H9 (cell line): ENCODE results near the gene IQSEC1. TPM values are rescaled to one million over a fixed set of nuclear protein-coding genes. Genes with fewer than 3 reads are reported as not detected.

Experiments
- DNase-seq: peaks from one replicate; pipeline ENCODE4 v3.0.0-alpha.2; 2017
- H2AFZ ChIP-seq: one replicate; pipeline ENCODE4 v1.6.1; 2013; ENCODE audit warnings: mild to moderate bottlenecking, low read length, control low read depth, moderate library complexity
- H2AK5ac ChIP-seq: 2 replicates; pipeline ENCODE4 v1.6.1; 2013; ENCODE audit warnings: low read length, control low read depth, mixed read lengths; ENCODE audit not compliant: insufficient read length
- H2BK120ac ChIP-seq: one replicate; pipeline ENCODE4 v1.6.1; 2013; ENCODE audit warnings: low read depth, mild to moderate bottlenecking, low read length, control low read depth, inconsistent platforms; ENCODE audit not compliant: poor library complexity, severe bottlenecking
- H2BK12ac ChIP-seq: 2 replicates; pipeline ENCODE4 v1.6.1; 2013; ENCODE audit warnings: low read length, control low read depth, mixed read lengths, low read depth; ENCODE audit not compliant: insufficient read length
- H2BK15ac ChIP-seq: 2 replicates; pipeline ENCODE4 v1.6.1; 2013; ENCODE audit warnings: low read depth, low read length, control low read depth
- H2BK20ac ChIP-seq: one replicate; pipeline ENCODE4 v1.6.1; 2013; ENCODE audit warnings: low read depth, mild to moderate bottlenecking, low read length, control low read depth, inconsistent platforms; ENCODE audit not compliant: poor library complexity, severe bottlenecking
- H2BK5ac ChIP-seq: 2 replicates; pipeline ENCODE4 v1.6.1; 2013; ENCODE audit warnings: low read length, control low read depth, mixed read lengths; ENCODE audit not compliant: insufficient read length
- H3K14ac ChIP-seq: 2 replicates; pipeline ENCODE4 v1.6.1; 2013; ENCODE audit warnings: low read length, control low read depth; ENCODE audit not compliant: insufficient read depth
- H3K18ac ChIP-seq: 2 replicates; pipeline ENCODE4 v1.6.1; 2013; ENCODE audit warnings: low read depth, mild to moderate bottlenecking, mixed read lengths, low read length, control low read depth; ENCODE audit not compliant: insufficient read length
- H3K23ac ChIP-seq: 2 replicates; pipeline ENCODE4 v1.6.1; 2013; ENCODE audit warnings: low read length, control low read depth, mixed read lengths, low read depth; ENCODE audit not compliant: insufficient read length
- H3K23me2 ChIP-seq: 2 replicates; pipeline ENCODE4 v1.6.1; 2013; ENCODE audit warnings: low read depth, mild to moderate bottlenecking, mixed read lengths, low read length, control low read depth; ENCODE audit not compliant: insufficient read length, poor library complexity, severe bottlenecking
- H3K27ac ChIP-seq: 2 replicates; pipeline ENCODE4 v1.5.1; 2013; ENCODE audit warnings: low read length, control low read depth, mixed read lengths, low read depth; ENCODE audit not compliant: insufficient read length
- H3K27me3 ChIP-seq: 2 replicates; pipeline ENCODE4 v1.6.1; 2013; ENCODE audit warnings: low read length, control low read depth, inconsistent platforms; ENCODE audit not compliant: insufficient read depth
- H3K4ac ChIP-seq: 2 replicates; pipeline ENCODE4 v1.6.1; 2013; ENCODE audit warnings: low read depth, mild to moderate bottlenecking, control low read depth, inconsistent platforms, low read length, moderate library complexity
- H3K4me1 ChIP-seq: 2 replicates; pipeline ENCODE4 v1.6.1; 2013; ENCODE audit warnings: low read length, control low read depth, inconsistent platforms; ENCODE audit not compliant: insufficient read depth
- H3K4me2 ChIP-seq: 2 replicates; pipeline ENCODE4 v1.6.1; 2013; ENCODE audit warnings: low read length, control low read depth, mixed read lengths; ENCODE audit not compliant: insufficient read length, insufficient read depth
- H3K56ac ChIP-seq: 2 replicates; pipeline ENCODE4 v1.6.1; 2013; ENCODE audit warnings: low read depth, mild to moderate bottlenecking, mixed read lengths, low read length, control low read depth; ENCODE audit not compliant: insufficient read length
- H3K79me1 ChIP-seq: 2 replicates; pipeline ENCODE4 v1.6.1; 2013; ENCODE audit warnings: low read depth, mild to moderate bottlenecking, moderate library complexity, low read length, control low read depth, inconsistent platforms; ENCODE audit not compliant: insufficient read depth, poor library complexity, severe bottlenecking
- H3K79me2 ChIP-seq: 2 replicates; pipeline ENCODE4 v1.6.1; 2013; ENCODE audit warnings: low read length, control low read depth, inconsistent platforms; ENCODE audit not compliant: insufficient read depth
- H3K9ac ChIP-seq: 2 replicates; pipeline ENCODE4 v1.6.1; 2013; ENCODE audit warnings: low read length, control low read depth, mixed read lengths; ENCODE audit not compliant: insufficient read length; ENCODE audit errors: extremely low read depth
- H3K9me3 ChIP-seq: one replicate; pipeline ENCODE4 v1.6.1; 2013; ENCODE audit warnings: low read depth, low read length, inconsistent platforms; ENCODE audit not compliant: control insufficient read depth
- H3T11ph ChIP-seq: one replicate; pipeline ENCODE4 v1.6.1; 2013; ENCODE audit warnings: mild to moderate bottlenecking, low read length, control low read depth, inconsistent platforms
- H4K20me1 ChIP-seq: one replicate; pipeline ENCODE4 v1.6.1; 2013; ENCODE audit not compliant: control insufficient read depth, insufficient read length, insufficient read depth
- H4K5ac ChIP-seq: 2 replicates; pipeline ENCODE4 v1.6.1; 2013; ENCODE audit warnings: low read depth, mild to moderate bottlenecking, mixed read lengths, low read length, control low read depth; ENCODE audit not compliant: insufficient read length
- H4K8ac ChIP-seq: replicated peaks from 2 replicates; pipeline ENCODE4 v1.6.1; 2013; ENCODE audit warnings: low read length, control low read depth, mixed read lengths, low read depth; ENCODE audit not compliant: insufficient read length
- H4K91ac ChIP-seq: 2 replicates; pipeline ENCODE4 v1.6.1; 2013; ENCODE audit warnings: low read depth, mild to moderate bottlenecking, moderate library complexity, mixed read lengths, low read length, control low read depth; ENCODE audit not compliant: insufficient read length
- H3K27ac Mint-ChIP-seq, 3 experiments: 2 replicates in 2 of 3; 3 replicates in 1 of 3; pipeline ENCODE4 v1.8.0; 2020 to 2021; ENCODE audit warnings: mixed read lengths in 3 of 3, mild to moderate bottlenecking in 1 of 3, moderate library complexity in 1 of 3
- H3K27me3 Mint-ChIP-seq: 2 replicates; pipeline ENCODE4 v1.8.0; 2021; ENCODE audit warnings: low read depth, mild to moderate bottlenecking, moderate library complexity, mixed read lengths
- H3K36me3 Mint-ChIP-seq, 3 experiments: 2 replicates in 2 of 3; 3 replicates in 1 of 3; pipeline ENCODE4 v1.8.0; 2020 to 2021; ENCODE audit warnings: low read depth in 3 of 3, mixed read lengths in 3 of 3; ENCODE audit not compliant: insufficient read depth in 1 of 3
- H3K4me1 Mint-ChIP-seq, 2 experiments: 2 replicates each; pipeline ENCODE4 v1.8.0; 2020; ENCODE audit warnings: mixed read lengths in 2 of 2
- H3K4me3 Mint-ChIP-seq, 2 experiments: 2 replicates in 1 of 2; 3 replicates in 1 of 2; pipeline ENCODE4 v1.8.0; 2020 to 2021; ENCODE audit warnings: mild to moderate bottlenecking in 2 of 2, mixed read lengths in 2 of 2, moderate library complexity in 1 of 2
- H3K9me3 Mint-ChIP-seq, 2 experiments: 2 replicates in 1 of 2; 3 replicates in 1 of 2; pipeline ENCODE4 v1.8.0; 2020; ENCODE audit warnings: mild to moderate bottlenecking in 2 of 2, mixed read lengths in 2 of 2, moderate library complexity in 1 of 2
- CTCF ChIP-seq: fragments of 200-600 bp; sonication (generic); conservative IDR thresholded peaks from 3 replicates; pipeline ENCODE4 v1.8.0; 2021; ENCODE audit warnings: antibody characterized with exemption, mild to moderate bottlenecking
- WGBS: extraction: QIAGEN DNeasy Blood & Tissue Kit; methylation state at CpG from one replicate; pipeline ENCODE4 v1.1.7; 2013; ENCODE audit warnings: missing lambda C conversion rate, low lambda C conversion rate, mixed read lengths; ENCODE audit not compliant: insufficient read length; ENCODE audit errors: extremely low coverage; 5-methylcytosine and 5-hydroxymethylcytosine counted together
- total RNA-seq: library from RNA; stranded (reverse); gene quantifications from 2 replicates; pipeline ENCODE4 v1.2.1, GENCODE V29; 2021

The IQSEC1 gene
- total RNA-seq, 1 experiment from 2014 or later = 19.1 TPM

GRCh38 chr3:12972043-12972442, 101.2 kb downstream of the IQSEC1 start:
- H3K27ac Mint-ChIP-seq = no peak overlapping the region
- Histone ChIP-seq H3K27me3 (no peaks in the 10 kb centered on the region), H3K9ac (no peak overlapping the region), H3K9me3 (no peaks in the 10 kb centered on the region), H2AFZ (no peak overlapping the region), H2AK5ac (no peak overlapping the region), H2BK120ac (no peak overlapping the region), H3K23ac (no peak overlapping the region), H3K4me1 (no peaks in the 10 kb centered on the region), H4K20me1 (no peaks in the 10 kb centered on the region), H3K79me1 (no peaks in the 10 kb centered on the region), H2BK5ac (no peak overlapping the region), H4K8ac (no peak overlapping the region), H3K4me2 (no peak overlapping the region), H3K14ac (no peak overlapping the region), H2BK15ac (no peak overlapping the region), H2BK20ac (no peak overlapping the region), H3K4ac (no peak overlapping the region), H4K91ac (no peak overlapping the region), H3K56ac (no peak overlapping the region), H3K18ac (no peak overlapping the region), H3T11ph (no peak overlapping the region), H3K23me2 (peaks cover 3% of the 10 kb centered on the region), H4K5ac (no peak overlapping the region), H2BK12ac (no peak overlapping the region), H3K27ac (no peak overlapping the region), H3K79me2 (no peaks in the 10 kb centered on the region)
- no peak for DNase-seq
- no peak for TF ChIP-seq CTCF
- H3K27me3 Mint-ChIP-seq = peaks cover 29% of the 10 kb centered on the region
- no peaks in the 10 kb centered on the region for H3K9me3 Mint-ChIP-seq
- H3K4me3 Mint-ChIP-seq = no peak overlapping the region
- H3K36me3 Mint-ChIP-seq = no peaks in the 10 kb centered on the region; a peak in 1 of 7 replicates
- H3K4me1 Mint-ChIP-seq = peaks cover 17 to 27% of the 10 kb centered on the region in 2 experiments
- WGBS = no CpG with 5 or more reads among the region's 3 CpGs
